ENCODE results near the gene AGAP1. TPM values are rescaled to one million over a fixed set of nuclear protein-coding genes. Genes with fewer than 3 reads are reported as not detected.

Gene AGAP1
- total RNA-seq, 1 donor from 2014 or later = 44.0 TPM

DNA sequence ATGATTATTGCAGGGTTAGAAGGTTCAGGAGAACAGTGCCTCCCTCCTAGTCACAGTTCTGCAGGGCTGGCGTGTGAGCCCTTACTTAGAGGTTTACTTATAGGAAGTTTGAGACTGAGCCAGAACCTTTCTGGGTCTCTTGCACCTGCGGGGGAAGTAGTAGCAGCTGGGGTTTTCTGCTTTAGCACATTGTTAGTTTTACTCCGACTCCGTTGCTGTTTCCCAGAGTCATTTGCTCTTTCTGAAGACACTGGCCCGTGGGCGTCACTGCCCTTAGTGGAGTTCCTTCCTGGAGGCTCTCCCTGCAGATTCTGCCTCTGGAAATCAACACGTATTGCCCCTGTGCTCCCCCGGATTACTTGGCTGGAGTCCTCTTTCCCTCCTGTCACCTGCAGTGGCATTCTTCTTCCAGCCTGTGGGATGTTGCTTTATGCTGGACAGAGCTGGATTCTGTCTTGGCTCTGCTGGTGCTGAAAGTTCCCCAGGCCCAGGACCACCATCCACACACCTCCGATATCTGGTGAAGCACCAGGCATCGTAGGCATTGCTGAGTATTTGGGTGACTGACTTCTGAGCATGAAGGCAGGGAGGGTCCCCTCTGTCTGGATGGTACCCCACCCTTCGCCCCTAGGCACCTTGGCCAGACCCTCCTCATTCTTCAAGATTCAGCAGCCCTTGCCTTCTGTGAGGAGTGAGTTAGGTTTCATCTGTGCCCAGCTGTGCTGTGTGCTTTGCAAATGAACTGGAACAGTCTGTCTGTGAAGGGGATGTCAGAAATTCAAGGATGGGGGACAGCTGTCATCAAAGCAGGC, 51.7 kb downstream of the AGAP1 start:
- no peak overlapping the region for H3K4me3 Mint-ChIP-seq
- no peak for DNase-seq (ENCODE audit: low spot score in 2 of 2, unreplicated experiment in 2 of 2)
- H3K27me3 Mint-ChIP-seq (ENCODE audit: low read depth) = no peaks in the 10 kb centered on the region
- TF ChIP-seq, protein P1, sequence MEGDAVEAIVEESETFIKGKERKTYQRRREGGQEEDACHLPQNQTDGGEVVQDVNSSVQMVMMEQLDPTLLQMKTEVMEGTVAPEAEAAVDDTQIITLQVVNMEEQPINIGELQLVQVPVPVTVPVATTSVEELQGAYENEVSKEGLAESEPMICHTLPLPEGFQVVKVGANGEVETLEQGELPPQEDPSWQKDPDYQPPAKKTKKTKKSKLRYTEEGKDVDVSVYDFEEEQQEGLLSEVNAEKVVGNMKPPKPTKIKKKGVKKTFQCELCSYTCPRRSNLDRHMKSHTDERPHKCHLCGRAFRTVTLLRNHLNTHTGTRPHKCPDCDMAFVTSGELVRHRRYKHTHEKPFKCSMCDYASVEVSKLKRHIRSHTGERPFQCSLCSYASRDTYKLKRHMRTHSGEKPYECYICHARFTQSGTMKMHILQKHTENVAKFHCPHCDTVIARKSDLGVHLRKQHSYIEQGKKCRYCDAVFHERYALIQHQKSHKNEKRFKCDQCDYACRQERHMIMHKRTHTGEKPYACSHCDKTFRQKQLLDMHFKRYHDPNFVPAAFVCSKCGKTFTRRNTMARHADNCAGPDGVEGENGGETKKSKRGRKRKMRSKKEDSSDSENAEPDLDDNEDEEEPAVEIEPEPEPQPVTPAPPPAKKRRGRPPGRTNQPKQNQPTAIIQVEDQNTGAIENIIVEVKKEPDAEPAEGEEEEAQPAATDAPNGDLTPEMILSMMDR (IDR thresholded peaks at IDR 0.05; ENCODE audit: unreplicated experiment) = no peak
- H3K36me3 Mint-ChIP-seq = no peaks in the 10 kb centered on the region
- peak overlapping the region; percentile 27 for H3K27ac Mint-ChIP-seq
- no peaks in the 10 kb centered on the region for H3K9me3 Mint-ChIP-seq
- peaks cover 41% of the 10 kb centered on the region for H3K4me1 Mint-ChIP-seq

DNA sequence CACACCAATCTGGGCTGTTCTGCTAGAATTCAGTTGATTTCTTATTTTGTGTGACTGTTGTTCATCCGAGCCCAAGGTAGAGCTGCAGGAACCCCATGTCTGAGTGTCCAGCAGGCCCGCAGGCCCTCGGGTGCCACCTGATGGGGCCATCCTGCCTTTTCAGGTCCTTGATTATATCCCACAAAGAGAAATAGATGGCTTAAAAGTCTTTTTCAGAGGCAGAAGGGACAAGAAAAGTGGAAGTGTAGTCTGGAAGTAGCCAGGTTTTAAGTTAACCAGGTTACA, 52.2 kb downstream of the AGAP1 start:
- peaks cover 41% of the 10 kb centered on the region for H3K4me1 Mint-ChIP-seq
- no peaks in the 10 kb centered on the region for H3K27me3 Mint-ChIP-seq (ENCODE audit: low read depth)
- DNase-seq (ENCODE audit: low spot score in 2 of 2, unreplicated experiment in 2 of 2) = no peak
- TF ChIP-seq, protein P1 (IDR thresholded peaks at IDR 0.05; ENCODE audit: unreplicated experiment) = no peak
- H3K36me3 Mint-ChIP-seq = no peaks in the 10 kb centered on the region
- no peak overlapping the region for H3K4me3 Mint-ChIP-seq
- H3K27ac Mint-ChIP-seq = no peak overlapping the region
- no peaks in the 10 kb centered on the region for H3K9me3 Mint-ChIP-seq

DNA sequence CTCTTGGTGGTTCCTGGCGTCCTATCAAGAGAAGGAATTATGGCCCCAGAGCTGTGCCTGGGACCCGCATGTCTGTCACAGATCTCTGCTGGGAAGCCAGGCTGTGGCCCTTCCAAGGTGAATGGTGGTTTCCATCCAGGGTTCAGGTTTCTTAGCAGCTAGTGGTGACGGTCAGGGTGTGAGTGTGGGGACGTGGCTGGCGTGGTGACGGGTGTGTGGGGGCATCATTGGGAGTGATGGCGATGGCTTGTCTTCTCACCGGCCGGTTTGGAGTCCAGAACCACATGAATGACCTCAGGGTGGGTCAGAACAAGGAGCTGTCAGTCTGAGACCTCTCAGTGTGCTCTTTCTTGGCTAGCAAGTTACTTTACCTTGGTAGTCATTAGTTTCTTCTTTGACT, 52.6 kb downstream of the AGAP1 start:
- no peaks in the 10 kb centered on the region for H3K36me3 Mint-ChIP-seq
- H3K27ac Mint-ChIP-seq = no peak overlapping the region
- no peaks in the 10 kb centered on the region for H3K9me3 Mint-ChIP-seq
- no peak for DNase-seq (ENCODE audit: low spot score in 2 of 2, unreplicated experiment in 2 of 2)
- TF ChIP-seq, protein P1 (IDR thresholded peaks at IDR 0.05; ENCODE audit: unreplicated experiment) = no peak
- no peak overlapping the region for H3K4me3 Mint-ChIP-seq
- H3K4me1 Mint-ChIP-seq = peaks cover 41% of the 10 kb centered on the region
- H3K27me3 Mint-ChIP-seq (ENCODE audit: low read depth) = no peaks in the 10 kb centered on the region

DNA sequence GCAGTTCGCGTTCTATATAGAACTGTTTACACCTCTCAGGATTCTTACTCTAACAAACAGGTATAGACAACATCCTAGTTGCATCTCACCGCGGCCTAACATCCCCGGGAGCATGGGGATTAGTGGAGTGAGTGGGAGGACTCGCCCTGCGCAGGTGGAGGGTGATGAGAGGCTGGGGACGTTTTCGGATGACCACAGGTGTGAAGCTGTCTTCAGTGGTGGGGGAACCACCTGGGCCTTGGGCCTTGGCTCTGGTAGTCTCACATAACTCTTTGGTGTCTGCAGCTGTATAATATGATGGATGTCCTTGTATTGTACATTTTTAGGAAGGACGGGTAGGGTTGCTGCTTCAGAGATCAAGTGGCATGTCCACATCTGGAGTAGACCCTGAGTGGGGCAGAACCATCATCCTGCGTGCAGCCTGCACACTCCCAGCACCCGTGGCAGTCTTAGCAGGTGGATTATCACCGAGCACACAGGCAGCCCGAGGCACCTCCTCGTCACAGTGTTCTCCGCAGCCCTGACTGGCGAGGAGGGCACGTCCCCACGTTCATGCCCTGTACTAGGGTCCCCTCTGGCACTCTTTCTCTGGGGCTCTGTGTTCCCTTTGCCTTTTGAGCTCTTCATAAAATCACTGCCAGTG, 56.0 kb downstream of the AGAP1 start:
- Mint-ChIP-seq H3K4me3 (no peak overlapping the region), H3K36me3 (no peaks in the 10 kb centered on the region), H3K27ac (no peak overlapping the region), H3K9me3 (no peaks in the 10 kb centered on the region), H3K4me1 (peaks cover 23% of the 10 kb centered on the region), H3K27me3 (ENCODE audit: low read depth) (peaks cover 8% of the 10 kb centered on the region)
- TF ChIP-seq, protein P1 (IDR thresholded peaks at IDR 0.05; ENCODE audit: unreplicated experiment) = no peak
- no peak for DNase-seq (ENCODE audit: low spot score in 2 of 2, unreplicated experiment in 2 of 2)

DNA sequence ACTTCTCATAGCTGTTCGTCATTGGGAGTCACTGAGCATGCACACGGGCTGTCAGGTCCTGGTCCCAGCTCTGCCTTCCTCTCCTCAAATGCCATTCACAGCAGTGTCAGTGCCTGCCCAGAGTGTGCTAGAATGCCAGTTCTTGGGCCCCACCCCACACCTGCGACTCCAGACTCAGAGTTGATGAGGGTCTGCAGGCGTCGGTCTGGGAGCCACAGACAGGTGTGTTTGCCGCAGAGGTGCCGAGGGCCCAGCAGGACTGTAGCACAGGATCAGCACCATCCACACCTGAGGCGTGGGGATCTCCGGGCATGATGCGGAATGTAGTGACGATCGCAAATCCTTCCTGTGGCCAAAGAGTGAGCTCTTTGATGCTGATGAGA, 56.5 kb downstream of the AGAP1 start:
- Mint-ChIP-seq H3K27me3 (ENCODE audit: low read depth) (peaks cover 8% of the 10 kb centered on the region), H3K4me3 (no peak overlapping the region), H3K9me3 (no peaks in the 10 kb centered on the region), H3K4me1 (peaks cover 18% of the 10 kb centered on the region), H3K27ac (no peak overlapping the region), H3K36me3 (no peaks in the 10 kb centered on the region)
- TF ChIP-seq, protein P1 (IDR thresholded peaks at IDR 0.05; ENCODE audit: unreplicated experiment) = no peak
- DNase-seq (ENCODE audit: low spot score in 2 of 2, unreplicated experiment in 2 of 2) = no peak

All from mesothelial cell of epicardium (in vitro differentiated cells).